Measurements from ENCODE around the gene ST6GALNAC1. TPM values are rescaled to one million over a fixed set of nuclear protein-coding genes. Genes with fewer than 3 reads are reported as not detected.
A peak's percentile ranks its signal among the peaks of the same experiment; 100 is the strongest.
"Not testable (repeated sequence)": the region's sequence is repeated elsewhere in the genome, so short reads cannot be mapped to it uniquely, and the experiment has no call there.

The ST6GALNAC1 gene
- total RNA-seq, 1 donor from 2014 or later = 1.3 TPM

GRCh38 chr17:76640550-76641380, 2.8 kb downstream of the ST6GALNAC1 start:
- H3K27me3 Mint-ChIP-seq (ENCODE audit: low read depth) = no peaks in the 10 kb centered on the region
- H3K27ac Mint-ChIP-seq = peak overlapping the region; percentile 90
- H3K4me1 Mint-ChIP-seq = peaks cover 51% of the 10 kb centered on the region
- TF ChIP-seq, protein P1, sequence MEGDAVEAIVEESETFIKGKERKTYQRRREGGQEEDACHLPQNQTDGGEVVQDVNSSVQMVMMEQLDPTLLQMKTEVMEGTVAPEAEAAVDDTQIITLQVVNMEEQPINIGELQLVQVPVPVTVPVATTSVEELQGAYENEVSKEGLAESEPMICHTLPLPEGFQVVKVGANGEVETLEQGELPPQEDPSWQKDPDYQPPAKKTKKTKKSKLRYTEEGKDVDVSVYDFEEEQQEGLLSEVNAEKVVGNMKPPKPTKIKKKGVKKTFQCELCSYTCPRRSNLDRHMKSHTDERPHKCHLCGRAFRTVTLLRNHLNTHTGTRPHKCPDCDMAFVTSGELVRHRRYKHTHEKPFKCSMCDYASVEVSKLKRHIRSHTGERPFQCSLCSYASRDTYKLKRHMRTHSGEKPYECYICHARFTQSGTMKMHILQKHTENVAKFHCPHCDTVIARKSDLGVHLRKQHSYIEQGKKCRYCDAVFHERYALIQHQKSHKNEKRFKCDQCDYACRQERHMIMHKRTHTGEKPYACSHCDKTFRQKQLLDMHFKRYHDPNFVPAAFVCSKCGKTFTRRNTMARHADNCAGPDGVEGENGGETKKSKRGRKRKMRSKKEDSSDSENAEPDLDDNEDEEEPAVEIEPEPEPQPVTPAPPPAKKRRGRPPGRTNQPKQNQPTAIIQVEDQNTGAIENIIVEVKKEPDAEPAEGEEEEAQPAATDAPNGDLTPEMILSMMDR (IDR thresholded peaks at IDR 0.05; ENCODE audit: unreplicated experiment) = no peak
- no peaks in the 10 kb centered on the region for H3K9me3 Mint-ChIP-seq
- no peak for DNase-seq (ENCODE audit: low spot score in 2 of 2, unreplicated experiment in 2 of 2)
- peak overlapping the region; percentile 43 for H3K4me3 Mint-ChIP-seq
- H3K36me3 Mint-ChIP-seq = no peaks in the 10 kb centered on the region

GRCh38 chr17:76638263-76638662, 5.3 kb downstream of the ST6GALNAC1 start:
- no peaks in the 10 kb centered on the region for H3K9me3 Mint-ChIP-seq
- DNase-seq (ENCODE audit: low spot score in 2 of 2, unreplicated experiment in 2 of 2) = no peak
- H3K36me3 Mint-ChIP-seq = no peaks in the 10 kb centered on the region
- TF ChIP-seq, protein P1 (IDR thresholded peaks at IDR 0.05; ENCODE audit: unreplicated experiment) = no peak
- H3K4me3 Mint-ChIP-seq = no peak overlapping the region
- no peak overlapping the region for H3K27ac Mint-ChIP-seq
- H3K27me3 Mint-ChIP-seq (ENCODE audit: low read depth) = no peaks in the 10 kb centered on the region
- H3K4me1 Mint-ChIP-seq = peaks cover 65% of the 10 kb centered on the region

- Mint-ChIP-seq H3K27ac (peak overlapping the region; percentile 77), H3K4me3 (peak overlapping the region; percentile 17), H3K4me1 (peaks cover 68% of the 10 kb centered on the region)
- DNase-seq (ENCODE audit: low spot score in 2 of 2, unreplicated experiment in 2 of 2); H3K27me3 Mint-ChIP-seq (ENCODE audit: low read depth); H3K36me3 Mint-ChIP-seq; H3K9me3 Mint-ChIP-seq: not testable (repeated sequence)
Observed at GRCh38 chr17:76636486-76637206, 6.9 kb downstream of the ST6GALNAC1 start.

- H3K9me3 Mint-ChIP-seq = no peaks in the 10 kb centered on the region
- peak overlapping the region; percentile 82 for H3K27ac Mint-ChIP-seq
- H3K4me1 Mint-ChIP-seq = peaks cover 62% of the 10 kb centered on the region
- TF ChIP-seq, protein P1 (IDR thresholded peaks at IDR 0.05; ENCODE audit: unreplicated experiment) = no peak
- no peak for DNase-seq (ENCODE audit: low spot score in 2 of 2, unreplicated experiment in 2 of 2)
- no peaks in the 10 kb centered on the region for H3K36me3 Mint-ChIP-seq
- no peaks in the 10 kb centered on the region for H3K27me3 Mint-ChIP-seq (ENCODE audit: low read depth)
- peak overlapping the region; percentile 17 for H3K4me3 Mint-ChIP-seq
Observed at GRCh38 chr17:76635659-76636360, 7.7 kb downstream of the ST6GALNAC1 start.

GRCh38 chr17:76635039-76635438, 8.5 kb downstream of the ST6GALNAC1 start:
- TF ChIP-seq, protein P1 (IDR thresholded peaks at IDR 0.05; ENCODE audit: unreplicated experiment) = no peak
- H3K4me1 Mint-ChIP-seq = peaks cover 55% of the 10 kb centered on the region

More at GRCh38 chr17:76635039-76635438, 8.5 kb downstream of the ST6GALNAC1 start:
- DNase-seq (ENCODE audit: low spot score in 2 of 2, unreplicated experiment in 2 of 2) = no peak
- H3K9me3 Mint-ChIP-seq = no peaks in the 10 kb centered on the region
- no peak overlapping the region for H3K4me3 Mint-ChIP-seq
- no peaks in the 10 kb centered on the region for H3K27me3 Mint-ChIP-seq (ENCODE audit: low read depth)
- peak overlapping the region; percentile 73 for H3K27ac Mint-ChIP-seq
- H3K36me3 Mint-ChIP-seq = no peaks in the 10 kb centered on the region

All from mesothelial cell of epicardium (in vitro differentiated cells).